ENCODE results near the gene ANKH. TPM values are rescaled to one million over a fixed set of nuclear protein-coding genes. Genes with fewer than 3 reads are reported as not detected.

ANKH gene
- total and polyA plus RNA-seq, 10 of the 15 experiments (the other 5 are each of a cell fraction or from before 2014, with no cell fraction given): 2.1 to 43.9 (median 14.4) TPM

DNA sequence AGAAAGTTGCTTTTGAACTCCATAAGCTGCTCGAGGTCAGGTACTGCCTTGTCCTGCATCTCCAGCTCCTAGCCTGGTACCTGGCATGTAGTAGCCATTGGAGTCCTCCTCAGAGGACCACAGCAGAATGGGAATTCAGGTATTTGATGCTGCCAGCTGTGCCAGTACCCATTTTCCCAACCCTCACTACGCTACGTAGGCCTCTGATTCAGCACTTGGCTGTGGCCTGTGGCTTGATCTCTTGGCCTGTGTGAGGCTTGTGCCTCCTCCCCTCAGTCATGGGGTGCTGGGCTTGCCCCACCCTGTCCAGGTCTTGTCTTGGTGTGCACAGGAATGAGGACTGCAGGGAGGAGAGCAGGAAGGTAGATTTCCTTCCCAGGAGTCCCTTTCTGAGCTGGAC is 195.3 kb downstream of the ANKH start (continued):
- TF ChIP-seq, protein P1, sequence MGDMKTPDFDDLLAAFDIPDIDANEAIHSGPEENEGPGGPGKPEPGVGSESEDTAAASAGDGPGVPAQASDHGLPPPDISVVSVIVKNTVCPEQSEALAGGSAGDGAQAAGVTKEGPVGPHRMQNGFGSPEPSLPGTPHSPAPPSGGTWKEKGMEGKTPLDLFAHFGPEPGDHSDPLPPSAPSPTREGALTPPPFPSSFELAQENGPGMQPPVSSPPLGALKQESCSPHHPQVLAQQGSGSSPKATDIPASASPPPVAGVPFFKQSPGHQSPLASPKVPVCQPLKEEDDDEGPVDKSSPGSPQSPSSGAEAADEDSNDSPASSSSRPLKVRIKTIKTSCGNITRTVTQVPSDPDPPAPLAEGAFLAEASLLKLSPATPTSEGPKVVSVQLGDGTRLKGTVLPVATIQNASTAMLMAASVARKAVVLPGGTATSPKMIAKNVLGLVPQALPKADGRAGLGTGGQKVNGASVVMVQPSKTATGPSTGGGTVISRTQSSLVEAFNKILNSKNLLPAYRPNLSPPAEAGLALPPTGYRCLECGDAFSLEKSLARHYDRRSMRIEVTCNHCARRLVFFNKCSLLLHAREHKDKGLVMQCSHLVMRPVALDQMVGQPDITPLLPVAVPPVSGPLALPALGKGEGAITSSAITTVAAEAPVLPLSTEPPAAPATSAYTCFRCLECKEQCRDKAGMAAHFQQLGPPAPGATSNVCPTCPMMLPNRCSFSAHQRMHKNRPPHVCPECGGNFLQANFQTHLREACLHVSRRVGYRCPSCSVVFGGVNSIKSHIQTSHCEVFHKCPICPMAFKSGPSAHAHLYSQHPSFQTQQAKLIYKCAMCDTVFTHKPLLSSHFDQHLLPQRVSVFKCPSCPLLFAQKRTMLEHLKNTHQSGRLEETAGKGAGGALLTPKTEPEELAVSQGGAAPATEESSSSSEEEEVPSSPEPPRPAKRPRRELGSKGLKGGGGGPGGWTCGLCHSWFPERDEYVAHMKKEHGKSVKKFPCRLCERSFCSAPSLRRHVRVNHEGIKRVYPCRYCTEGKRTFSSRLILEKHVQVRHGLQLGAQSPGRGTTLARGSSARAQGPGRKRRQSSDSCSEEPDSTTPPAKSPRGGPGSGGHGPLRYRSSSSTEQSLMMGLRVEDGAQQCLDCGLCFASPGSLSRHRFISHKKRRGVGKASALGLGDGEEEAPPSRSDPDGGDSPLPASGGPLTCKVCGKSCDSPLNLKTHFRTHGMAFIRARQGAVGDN (IDR thresholded peaks at IDR 0.05): no peak
- TF ChIP-seq SREBF1 (IDR thresholded peaks at IDR 0.05; ENCODE audit: low read length): no peak
- no peak for TF ChIP-seq BMI1 (IDR thresholded peaks at IDR 0.05; ENCODE audit: borderline replicate concordance)
- no peak for TF ChIP-seq PAX8 (IDR thresholded peaks at IDR 0.05)
- TF ChIP-seq BACH1 (IDR thresholded peaks at IDR 0.05; ENCODE audit: borderline replicate concordance): no peak
- TF ChIP-seq FOXM1 (IDR thresholded peaks at IDR 0.05; ENCODE audit: low read depth, low read length): no peak
- TF ChIP-seq ZZZ3 (IDR thresholded peaks at IDR 0.05; ENCODE audit: control insufficient read depth, insufficient read length, low read depth): no peak
- no peak for TF ChIP-seq SPI1 (IDR thresholded peaks at IDR 0.05; ENCODE audit: borderline replicate concordance, insufficient read depth, low read depth, low read length)
- TF ChIP-seq BRCA1 (IDR thresholded peaks at IDR 0.05; ENCODE audit: low read depth, low read length): no peak
- no peak for TF ChIP-seq SMARCA5 (IDR thresholded peaks at IDR 0.05)
- no peak for TF ChIP-seq PAX5 (IDR thresholded peaks at IDR 0.05; ENCODE audit: borderline replicate concordance, low read depth, low read length)
- TF ChIP-seq EED (IDR thresholded peaks at IDR 0.05; ENCODE audit: low read depth): peak; percentile 12; the same call in 1 of the 2 replicates
- TF ChIP-seq, protein P2, sequence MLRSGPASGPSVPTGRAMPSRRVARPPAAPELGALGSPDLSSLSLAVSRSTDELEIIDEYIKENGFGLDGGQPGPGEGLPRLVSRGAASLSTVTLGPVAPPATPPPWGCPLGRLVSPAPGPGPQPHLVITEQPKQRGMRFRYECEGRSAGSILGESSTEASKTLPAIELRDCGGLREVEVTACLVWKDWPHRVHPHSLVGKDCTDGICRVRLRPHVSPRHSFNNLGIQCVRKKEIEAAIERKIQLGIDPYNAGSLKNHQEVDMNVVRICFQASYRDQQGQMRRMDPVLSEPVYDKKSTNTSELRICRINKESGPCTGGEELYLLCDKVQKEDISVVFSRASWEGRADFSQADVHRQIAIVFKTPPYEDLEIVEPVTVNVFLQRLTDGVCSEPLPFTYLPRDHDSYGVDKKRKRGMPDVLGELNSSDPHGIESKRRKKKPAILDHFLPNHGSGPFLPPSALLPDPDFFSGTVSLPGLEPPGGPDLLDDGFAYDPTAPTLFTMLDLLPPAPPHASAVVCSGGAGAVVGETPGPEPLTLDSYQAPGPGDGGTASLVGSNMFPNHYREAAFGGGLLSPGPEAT (IDR thresholded peaks at IDR 0.05; ENCODE audit: low read depth): 0 out of 2 replicates have a peak, but pooled peaks have one; percentile 18
- TF ChIP-seq FOXK2 (IDR thresholded peaks at IDR 0.05): no peak
- no peak for TF ChIP-seq MYB (IDR thresholded peaks at IDR 0.05; ENCODE audit: borderline replicate concordance, low read depth, low read length)
- TF ChIP-seq, protein P3, sequence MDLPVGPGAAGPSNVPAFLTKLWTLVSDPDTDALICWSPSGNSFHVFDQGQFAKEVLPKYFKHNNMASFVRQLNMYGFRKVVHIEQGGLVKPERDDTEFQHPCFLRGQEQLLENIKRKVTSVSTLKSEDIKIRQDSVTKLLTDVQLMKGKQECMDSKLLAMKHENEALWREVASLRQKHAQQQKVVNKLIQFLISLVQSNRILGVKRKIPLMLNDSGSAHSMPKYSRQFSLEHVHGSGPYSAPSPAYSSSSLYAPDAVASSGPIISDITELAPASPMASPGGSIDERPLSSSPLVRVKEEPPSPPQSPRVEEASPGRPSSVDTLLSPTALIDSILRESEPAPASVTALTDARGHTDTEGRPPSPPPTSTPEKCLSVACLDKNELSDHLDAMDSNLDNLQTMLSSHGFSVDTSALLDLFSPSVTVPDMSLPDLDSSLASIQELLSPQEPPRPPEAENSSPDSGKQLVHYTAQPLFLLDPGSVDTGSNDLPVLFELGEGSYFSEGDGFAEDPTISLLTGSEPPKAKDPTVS (IDR thresholded peaks at IDR 0.05; ENCODE audit: low read depth, low read length): no peak
- no peak; the same call in 1 of the 2 replicates for TF ChIP-seq LARP7 (IDR thresholded peaks at IDR 0.05)
- no peak for TF ChIP-seq ZNF622 (IDR thresholded peaks at IDR 0.05)
- no peak for TF ChIP-seq STAT1 (conservative IDR thresholded peaks at IDR 0.05)
- TF ChIP-seq IKZF1 (conservative IDR thresholded peaks at IDR 0.05): peak; percentile 51; the same call in 1 of the 2 replicates
- TF ChIP-seq, protein P4, sequence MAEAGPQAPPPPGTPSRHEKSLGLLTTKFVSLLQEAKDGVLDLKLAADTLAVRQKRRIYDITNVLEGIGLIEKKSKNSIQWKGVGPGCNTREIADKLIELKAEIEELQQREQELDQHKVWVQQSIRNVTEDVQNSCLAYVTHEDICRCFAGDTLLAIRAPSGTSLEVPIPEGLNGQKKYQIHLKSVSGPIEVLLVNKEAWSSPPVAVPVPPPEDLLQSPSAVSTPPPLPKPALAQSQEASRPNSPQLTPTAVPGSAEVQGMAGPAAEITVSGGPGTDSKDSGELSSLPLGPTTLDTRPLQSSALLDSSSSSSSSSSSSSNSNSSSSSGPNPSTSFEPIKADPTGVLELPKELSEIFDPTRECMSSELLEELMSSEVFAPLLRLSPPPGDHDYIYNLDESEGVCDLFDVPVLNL (IDR thresholded peaks at IDR 0.05; ENCODE audit: low read depth, low read length): no peak
- TF ChIP-seq SIN3A (IDR thresholded peaks at IDR 0.05; ENCODE audit: low read depth, low read length): 0 out of 2 replicates have a peak, but pooled peaks have one; percentile 6
- TF ChIP-seq SP1 (IDR thresholded peaks at IDR 0.05; ENCODE audit: low read depth, low read length): no peak
- TF ChIP-seq NFXL1 (IDR thresholded peaks at IDR 0.05; ENCODE audit: borderline replicate concordance): no peak

All from GM12878 (cell line).